Activated naive CD8-positive, alpha-beta T cell treated with anti-CD3 and anti-CD28 coated beads, Interleukin-2, amount 10 ng/mL, durations not matched to agents 7 days and 5 days (primary cell): ENCODE measurements around the gene ARMS2. TPM values are rescaled to one million over a fixed set of nuclear protein-coding genes. Genes with fewer than 3 reads are reported as not detected.

Experiments used
- ATAC-seq: fragments of 150-1000 bp; cut with Tn5 transposase; one replicate; pipeline ENCODE4 v1.10.0; 2021; ENCODE audit warnings: low read depth, moderate library complexity
- POLR2A ChIA-PET: fragments of 350-600 bp; sonication (Branson Sonifier 250); formaldehyde crosslinking; loops from one replicate; lab custom pipeline; 2021; ENCODE audit warnings: antibody characterized with exemption; lab: Charles Lee
- DNase-seq: peaks from one replicate; pipeline ENCODE4 v3.0.0; 2021
- H3K27ac Mint-ChIP-seq: one replicate; pipeline ENCODE4 v1.8.0; 2022; ENCODE audit warnings: mild to moderate bottlenecking, mixed read lengths
- H3K27me3 Mint-ChIP-seq: one replicate; pipeline ENCODE4 v1.8.0; 2022; ENCODE audit warnings: mild to moderate bottlenecking, moderate library complexity, mixed read lengths
- H3K36me3 Mint-ChIP-seq: one replicate; pipeline ENCODE4 v1.8.0; 2021; ENCODE audit warnings: mild to moderate bottlenecking, mixed read lengths
- H3K4me1 Mint-ChIP-seq: one replicate; pipeline ENCODE4 v1.8.0; 2021; ENCODE audit warnings: mixed read lengths
- H3K4me3 Mint-ChIP-seq: one replicate; pipeline ENCODE4 v1.8.0; 2022; ENCODE audit warnings: mild to moderate bottlenecking, moderate library complexity, mixed read lengths
- H3K9me3 Mint-ChIP-seq: one replicate; pipeline ENCODE4 v1.8.0; 2021; ENCODE audit warnings: mixed read lengths
- total RNA-seq, 2 experiments: library from RNA; stranded (reverse); gene quantifications; one replicate each; pipeline ENCODE4 v1.2.3, GENCODE V29; 2021

Gene ARMS2, protein sequence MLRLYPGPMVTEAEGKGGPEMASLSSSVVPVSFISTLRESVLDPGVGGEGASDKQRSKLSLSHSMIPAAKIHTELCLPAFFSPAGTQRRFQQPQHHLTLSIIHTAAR
- total RNA-seq, result not detected

GRCh38 chr10:122454603-122455080 is at the start of gene ARMS2:
TSS of gene ARMS2 (plus strand) at chr10:122454653. CDS start at chr10:122454728, 75 bp downstream.
- Mint-ChIP-seq H3K27me3 (peaks cover 55% of the 10 kb centered on the region), H3K4me3 (no peak within 1 kb of the TSS), H3K27ac (no peak within 1 kb of the TSS), H3K4me1 (no peaks in the 10 kb centered on the region), H3K9me3 (no peaks in the 10 kb centered on the region), H3K36me3 (no peaks in the 10 kb centered on the region)
- ATAC-seq (no peak), DNase-seq (no peak)
- POLR2A ChIA-PET, result no interaction called here

GRCh38 chr10:122407375-122408125 is 46.9 kb upstream of the ARMS2 start:
- POLR2A ChIA-PET, result no interaction called here
- Mint-ChIP-seq H3K4me3 (no peak overlapping the region), H3K27me3 (no peaks in the 10 kb centered on the region), H3K9me3 (no peaks in the 10 kb centered on the region), H3K36me3 (peaks cover 28% of the 10 kb centered on the region), H3K4me1 (peaks cover 9% of the 10 kb centered on the region), H3K27ac (no peak overlapping the region)
- no peak for ATAC-seq
- DNase-seq, result no peak

- peaks cover 23% of the 10 kb centered on the region for H3K4me1 Mint-ChIP-seq
- DNase-seq, result no peak
- H3K9me3 Mint-ChIP-seq, result no peaks in the 10 kb centered on the region
- no peaks in the 10 kb centered on the region for H3K27me3 Mint-ChIP-seq
- ATAC-seq, result no peak
- peaks cover 52% of the 10 kb centered on the region for H3K36me3 Mint-ChIP-seq
- H3K27ac Mint-ChIP-seq, result no peak overlapping the region
- POLR2A ChIA-PET, result no interaction called here
- no peak overlapping the region for H3K4me3 Mint-ChIP-seq
Measured at GRCh38 chr10:122413327-122413726, 41.1 kb upstream of the ARMS2 start.

DNA sequence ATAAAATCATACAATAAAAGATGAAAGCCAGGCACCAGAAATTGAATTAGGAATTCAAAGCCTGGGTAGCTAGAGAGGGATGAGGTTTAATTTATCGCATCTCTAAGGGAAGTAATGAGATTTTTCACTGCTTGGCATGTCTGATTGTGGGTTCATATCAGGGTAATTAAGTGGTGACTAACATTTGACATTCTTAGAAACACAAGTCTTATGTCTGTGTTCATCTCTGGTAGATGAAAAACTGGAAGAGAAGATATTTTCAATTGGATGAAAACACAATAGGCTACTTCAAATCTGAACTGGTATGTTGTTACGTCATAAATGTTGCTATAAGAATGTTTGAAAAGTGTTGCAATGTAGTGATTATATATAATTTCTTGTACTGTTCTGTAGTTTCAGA is 36.8 kb upstream of the ARMS2 start:
- Mint-ChIP-seq H3K27ac (peak overlapping the region; percentile 76), H3K9me3 (no peaks in the 10 kb centered on the region), H3K36me3 (peaks cover 55% of the 10 kb centered on the region), H3K27me3 (no peaks in the 10 kb centered on the region), H3K4me3 (no peak overlapping the region), H3K4me1 (peaks cover 49% of the 10 kb centered on the region)
- POLR2A ChIA-PET, result interaction anchor here (0.7 kb wide), 1 partner anchor 141 kb away, joined by 5 read pairs; no protein-coding TSS in a partner anchor
- ATAC-seq (no peak), DNase-seq (no peak)

- POLR2A ChIA-PET, result interaction anchor here (1.9 kb wide), 1 partner anchor 44 kb away, joined by 14 read pairs; the partner anchor contains the start of gene PLEKHA1
Measured at GRCh38 chr10:122419016-122419415, 35.4 kb upstream of the ARMS2 start.

GRCh38 chr10:122419876-122420623 is 34.4 kb upstream of the ARMS2 start:
- POLR2A ChIA-PET, result interaction anchor here (1.9 kb wide), 1 partner anchor 45 kb away, joined by 14 read pairs; the partner anchor contains the start of gene PLEKHA1
- peaks cover 53% of the 10 kb centered on the region for H3K4me1 Mint-ChIP-seq
- ATAC-seq (no peak), DNase-seq (no peak)
- no peak overlapping the region for H3K27ac Mint-ChIP-seq
- peaks cover 44% of the 10 kb centered on the region for H3K36me3 Mint-ChIP-seq
- H3K27me3 Mint-ChIP-seq, result no peaks in the 10 kb centered on the region
- no peaks in the 10 kb centered on the region for H3K9me3 Mint-ChIP-seq
- H3K4me3 Mint-ChIP-seq, result no peak overlapping the region

More at GRCh38 chr10:122419016-122419415, 35.4 kb upstream of the ARMS2 start:
- DNase-seq (no peak), ATAC-seq (no peak)
- no peaks in the 10 kb centered on the region for H3K9me3 Mint-ChIP-seq
- peaks cover 51% of the 10 kb centered on the region for H3K36me3 Mint-ChIP-seq
- H3K4me3 Mint-ChIP-seq, result no peak overlapping the region
- H3K27ac Mint-ChIP-seq, result no peak overlapping the region
- no peaks in the 10 kb centered on the region for H3K27me3 Mint-ChIP-seq
- peaks cover 53% of the 10 kb centered on the region for H3K4me1 Mint-ChIP-seq

GRCh38 chr10:122420624-122421007 is 33.8 kb upstream of the ARMS2 start:
- no peaks in the 10 kb centered on the region for H3K27me3 Mint-ChIP-seq
- H3K27ac Mint-ChIP-seq, result peak overlapping the region; percentile 63
- ATAC-seq (no peak), DNase-seq (no peak)
- H3K9me3 Mint-ChIP-seq, result no peaks in the 10 kb centered on the region
- H3K36me3 Mint-ChIP-seq, result peaks cover 40% of the 10 kb centered on the region
- H3K4me3 Mint-ChIP-seq, result no peak overlapping the region
- H3K4me1 Mint-ChIP-seq, result peaks cover 53% of the 10 kb centered on the region
- POLR2A ChIA-PET, result interaction anchor here (1.9 kb wide), 1 partner anchor 46 kb away, joined by 14 read pairs; the partner anchor contains the start of gene PLEKHA1

DNA sequence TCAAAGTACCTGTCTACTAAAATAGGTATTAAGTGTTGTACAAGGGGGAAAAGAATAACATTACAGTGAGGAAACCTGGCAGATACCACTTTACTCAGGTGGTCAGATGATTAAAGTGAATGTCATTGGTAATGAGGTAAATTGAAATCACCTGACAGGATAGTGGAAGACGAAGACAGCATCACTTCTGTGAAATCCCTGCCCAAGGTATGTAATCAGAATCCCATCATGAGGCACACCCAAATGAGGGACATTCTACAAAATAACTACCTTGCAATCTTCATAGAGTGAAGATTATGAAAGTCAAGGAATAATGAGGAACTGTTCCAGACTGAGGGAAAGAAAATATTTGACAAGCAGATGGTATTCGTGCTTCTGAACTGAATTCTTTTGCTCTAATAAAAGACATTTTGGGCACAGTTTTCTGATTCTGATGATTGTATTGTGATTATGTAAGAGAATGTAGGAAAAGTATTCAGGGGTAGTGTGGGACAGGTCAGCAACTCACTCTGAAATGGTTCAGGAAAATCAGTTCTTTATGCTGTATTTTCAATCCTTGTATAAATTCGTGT is 33.3 kb upstream of the ARMS2 start:
- DNase-seq (no peak), ATAC-seq (no peak)
- Mint-ChIP-seq H3K4me1 (peaks cover 49% of the 10 kb centered on the region), H3K27me3 (no peaks in the 10 kb centered on the region), H3K27ac (peak overlapping the region; percentile 63), H3K9me3 (no peaks in the 10 kb centered on the region), H3K36me3 (peaks cover 38% of the 10 kb centered on the region), H3K4me3 (peak overlapping the region; percentile 0)
- POLR2A ChIA-PET, result no interaction called here

- no peaks in the 10 kb centered on the region for H3K27me3 Mint-ChIP-seq
- ATAC-seq (no peak), DNase-seq (no peak)
- H3K4me1 Mint-ChIP-seq, result peaks cover 44% of the 10 kb centered on the region
- H3K9me3 Mint-ChIP-seq, result no peaks in the 10 kb centered on the region
- peak overlapping the region; percentile 32 for H3K4me3 Mint-ChIP-seq
- H3K36me3 Mint-ChIP-seq, result peaks cover 34% of the 10 kb centered on the region
- POLR2A ChIA-PET, result interaction anchor here (1.3 kb wide), 1 partner anchor 47 kb away, joined by 7 read pairs; the partner anchor contains the start of gene PLEKHA1
- peak overlapping the region; percentile 77 for H3K27ac Mint-ChIP-seq
Measured at GRCh38 chr10:122421742-122422141, 32.7 kb upstream of the ARMS2 start.

DNA sequence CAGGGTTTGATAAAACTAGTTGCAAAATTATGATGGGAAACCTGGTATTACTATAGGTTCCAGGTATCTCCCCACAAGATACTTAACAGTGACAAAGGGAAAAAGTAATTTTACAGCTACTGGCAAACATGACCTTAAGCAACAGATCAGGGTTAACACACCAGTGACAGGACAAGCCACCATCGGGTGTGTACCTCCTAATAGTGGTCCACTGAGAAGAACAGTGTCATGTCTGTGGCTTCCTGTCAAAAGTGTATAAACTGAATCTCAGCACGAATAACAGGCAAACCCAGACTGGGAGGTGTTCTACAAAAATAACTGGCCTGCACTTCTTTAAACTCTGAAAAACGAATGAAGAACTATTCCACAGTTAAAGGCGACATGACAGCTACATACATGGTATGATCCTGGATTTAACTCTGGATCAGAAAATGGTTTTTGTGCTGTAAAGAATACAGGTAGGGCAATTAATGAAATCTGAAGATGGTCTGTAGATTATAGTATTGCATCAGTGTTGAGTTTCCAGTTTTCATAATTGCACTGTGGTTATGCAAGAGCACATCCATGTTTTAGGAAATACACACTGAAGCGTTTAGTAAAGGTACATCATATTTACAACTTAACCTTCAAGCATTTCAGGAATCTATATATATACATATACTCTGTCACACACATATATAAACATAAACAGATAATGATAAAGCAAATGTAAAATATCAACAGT is 32.0 kb upstream of the ARMS2 start:
- H3K9me3 Mint-ChIP-seq, result no peaks in the 10 kb centered on the region
- H3K27me3 Mint-ChIP-seq, result no peaks in the 10 kb centered on the region
- peaks cover 34% of the 10 kb centered on the region for H3K36me3 Mint-ChIP-seq
- POLR2A ChIA-PET, result interaction anchor here (1.3 kb wide), 1 partner anchor 48 kb away, joined by 7 read pairs; the partner anchor contains the start of gene PLEKHA1
- H3K4me3 Mint-ChIP-seq, result no peak overlapping the region
- no peak for DNase-seq
- peak; percentile 91 for ATAC-seq
- peaks cover 44% of the 10 kb centered on the region for H3K4me1 Mint-ChIP-seq
- H3K27ac Mint-ChIP-seq, result peak overlapping the region; percentile 21

DNA sequence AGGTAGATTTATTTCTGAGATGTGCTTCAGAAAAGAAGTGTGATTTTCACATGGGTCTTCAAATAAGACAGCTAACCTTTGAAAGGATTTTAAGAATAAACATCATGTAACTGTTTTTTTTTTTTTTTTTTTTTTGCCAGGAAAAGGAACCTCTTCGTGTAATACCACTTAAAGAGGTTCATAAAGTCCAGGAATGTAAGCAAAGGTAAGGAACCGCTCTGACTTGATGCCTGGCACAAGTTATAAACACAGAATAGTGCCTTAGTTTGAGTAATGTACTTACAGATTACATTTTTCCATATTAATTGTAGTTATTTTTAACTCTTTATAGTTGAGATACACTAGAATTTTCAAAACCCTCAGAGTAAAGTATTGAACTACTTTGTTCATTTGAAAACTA is 30.4 kb upstream of the ARMS2 start:
- no peak for DNase-seq
- no peak for ATAC-seq
- Mint-ChIP-seq H3K4me1 (peaks cover 38% of the 10 kb centered on the region), H3K27me3 (no peaks in the 10 kb centered on the region), H3K27ac (no peak overlapping the region), H3K36me3 (peaks cover 22% of the 10 kb centered on the region), H3K4me3 (no peak overlapping the region), H3K9me3 (no peaks in the 10 kb centered on the region)
- POLR2A ChIA-PET, result interaction anchor here (0.7 to 1.1 kb wide), 3 partner anchors 18 to 50 kb away, joined by 3 to 7 read pairs (median 4); partner anchors contain the start of gene PLEKHA1

- DNase-seq, result no peak
- no peak for ATAC-seq
- Mint-ChIP-seq H3K27ac (no peak overlapping the region), H3K9me3 (no peaks in the 10 kb centered on the region), H3K4me3 (no peak overlapping the region), H3K36me3 (peaks cover 13% of the 10 kb centered on the region), H3K4me1 (peaks cover 20% of the 10 kb centered on the region), H3K27me3 (no peaks in the 10 kb centered on the region)
- POLR2A ChIA-PET, result no interaction called here
Measured at GRCh38 chr10:122426829-122427228, 27.6 kb upstream of the ARMS2 start.
